B cell (primary cell): ENCODE results near the gene ADGRA3.

Source experiments
- EZH2 ChIP-seq: IDR thresholded peaks from 2 replicates; pipeline ENCODE4 v1.6.1; 2012; ENCODE audit warnings: borderline replicate concordance, low read depth, mild to moderate bottlenecking, moderate library complexity, low read length; ENCODE audit not compliant: insufficient read depth, poor library complexity, severe bottlenecking
- TF ChIP-seq, protein P1 (sequence below): fragments of 200-600 bp; IDR thresholded peaks from one replicate; pipeline ENCODE4 v1.8.0; 2022; ENCODE audit warnings: antibody characterized with exemption, mild to moderate bottlenecking

DNA sequence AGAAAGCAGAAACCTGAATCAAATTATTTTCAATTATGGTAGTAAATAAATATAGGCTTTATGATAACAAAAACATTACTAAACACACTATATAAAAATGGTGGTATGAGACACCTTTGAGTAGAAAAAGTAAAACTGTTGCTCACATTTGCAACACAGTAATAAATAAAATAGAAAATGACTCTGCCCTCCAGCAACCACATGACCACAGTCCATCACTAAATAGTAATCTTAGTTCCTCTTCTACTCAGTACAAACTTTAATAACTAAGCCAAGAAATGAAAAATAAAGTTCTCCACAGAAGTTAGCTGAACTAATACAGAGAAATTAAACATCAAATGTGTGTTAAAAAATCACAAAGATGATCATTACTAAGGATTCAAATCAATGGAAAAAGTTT lies 108.5 kb downstream of the ADGRA3 start:
- TF ChIP-seq, protein P1, sequence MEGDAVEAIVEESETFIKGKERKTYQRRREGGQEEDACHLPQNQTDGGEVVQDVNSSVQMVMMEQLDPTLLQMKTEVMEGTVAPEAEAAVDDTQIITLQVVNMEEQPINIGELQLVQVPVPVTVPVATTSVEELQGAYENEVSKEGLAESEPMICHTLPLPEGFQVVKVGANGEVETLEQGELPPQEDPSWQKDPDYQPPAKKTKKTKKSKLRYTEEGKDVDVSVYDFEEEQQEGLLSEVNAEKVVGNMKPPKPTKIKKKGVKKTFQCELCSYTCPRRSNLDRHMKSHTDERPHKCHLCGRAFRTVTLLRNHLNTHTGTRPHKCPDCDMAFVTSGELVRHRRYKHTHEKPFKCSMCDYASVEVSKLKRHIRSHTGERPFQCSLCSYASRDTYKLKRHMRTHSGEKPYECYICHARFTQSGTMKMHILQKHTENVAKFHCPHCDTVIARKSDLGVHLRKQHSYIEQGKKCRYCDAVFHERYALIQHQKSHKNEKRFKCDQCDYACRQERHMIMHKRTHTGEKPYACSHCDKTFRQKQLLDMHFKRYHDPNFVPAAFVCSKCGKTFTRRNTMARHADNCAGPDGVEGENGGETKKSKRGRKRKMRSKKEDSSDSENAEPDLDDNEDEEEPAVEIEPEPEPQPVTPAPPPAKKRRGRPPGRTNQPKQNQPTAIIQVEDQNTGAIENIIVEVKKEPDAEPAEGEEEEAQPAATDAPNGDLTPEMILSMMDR = no peak
- no peak for TF ChIP-seq EZH2
